Measurements from ENCODE around the gene SEZ6L2.

DNA sequence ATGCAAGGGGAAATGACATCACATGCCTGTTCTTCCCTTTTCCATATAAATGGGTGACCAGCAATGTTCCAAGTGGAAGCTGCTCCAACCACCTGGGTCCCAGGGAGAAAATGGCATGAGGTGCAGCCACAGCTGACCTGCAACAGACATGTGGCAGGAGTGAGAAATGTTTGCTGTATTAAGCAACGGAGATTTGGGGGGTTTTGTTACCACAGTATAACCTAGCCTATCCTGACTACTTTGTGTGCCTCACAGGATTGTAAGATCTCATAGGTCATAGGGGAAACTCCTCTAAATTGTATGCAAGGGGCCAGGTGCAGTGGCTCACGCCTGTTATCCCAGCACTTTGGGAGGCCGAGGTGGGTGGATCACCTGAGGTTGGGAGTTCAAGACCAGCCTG, 48.4 kb downstream of the SEZ6L2 start:
- no peak for TF ChIP-seq CTCF (IDR thresholded peaks at IDR 0.05; ENCODE audit: low read depth, low read length)
- TF ChIP-seq EZH2phosphoT487 (IDR thresholded peaks at IDR 0.05; ENCODE audit: low read depth), result no peak
